H9 (cell line): Measurements from ENCODE around the gene CHN2. TPM values are rescaled to one million over a fixed set of nuclear protein-coding genes. Genes with fewer than 3 reads are reported as not detected.

ENCODE experiments used
- DNase-seq: peaks from one replicate; pipeline ENCODE4 v3.0.0-alpha.2; 2017
- H2AFZ ChIP-seq: one replicate; pipeline ENCODE4 v1.6.1; 2013; ENCODE audit warnings: mild to moderate bottlenecking, low read length, control low read depth, moderate library complexity
- H2AK5ac ChIP-seq: 2 replicates; pipeline ENCODE4 v1.6.1; 2013; ENCODE audit warnings: low read length, control low read depth, mixed read lengths; ENCODE audit not compliant: insufficient read length
- H2BK120ac ChIP-seq: one replicate; pipeline ENCODE4 v1.6.1; 2013; ENCODE audit warnings: low read depth, mild to moderate bottlenecking, low read length, control low read depth, inconsistent platforms; ENCODE audit not compliant: poor library complexity, severe bottlenecking
- H2BK12ac ChIP-seq: 2 replicates; pipeline ENCODE4 v1.6.1; 2013; ENCODE audit warnings: low read length, control low read depth, mixed read lengths, low read depth; ENCODE audit not compliant: insufficient read length
- H2BK15ac ChIP-seq: 2 replicates; pipeline ENCODE4 v1.6.1; 2013; ENCODE audit warnings: low read depth, low read length, control low read depth
- H2BK20ac ChIP-seq: one replicate; pipeline ENCODE4 v1.6.1; 2013; ENCODE audit warnings: low read depth, mild to moderate bottlenecking, low read length, control low read depth, inconsistent platforms; ENCODE audit not compliant: poor library complexity, severe bottlenecking
- H2BK5ac ChIP-seq: 2 replicates; pipeline ENCODE4 v1.6.1; 2013; ENCODE audit warnings: low read length, control low read depth, mixed read lengths; ENCODE audit not compliant: insufficient read length
- H3K14ac ChIP-seq: 2 replicates; pipeline ENCODE4 v1.6.1; 2013; ENCODE audit warnings: low read length, control low read depth; ENCODE audit not compliant: insufficient read depth
- H3K18ac ChIP-seq: 2 replicates; pipeline ENCODE4 v1.6.1; 2013; ENCODE audit warnings: low read depth, mild to moderate bottlenecking, mixed read lengths, low read length, control low read depth; ENCODE audit not compliant: insufficient read length
- H3K23ac ChIP-seq: 2 replicates; pipeline ENCODE4 v1.6.1; 2013; ENCODE audit warnings: low read length, control low read depth, mixed read lengths, low read depth; ENCODE audit not compliant: insufficient read length
- H3K23me2 ChIP-seq: 2 replicates; pipeline ENCODE4 v1.6.1; 2013; ENCODE audit warnings: low read depth, mild to moderate bottlenecking, mixed read lengths, low read length, control low read depth; ENCODE audit not compliant: insufficient read length, poor library complexity, severe bottlenecking
- H3K27ac ChIP-seq: 2 replicates; pipeline ENCODE4 v1.5.1; 2013; ENCODE audit warnings: low read length, control low read depth, mixed read lengths, low read depth; ENCODE audit not compliant: insufficient read length
- H3K27me3 ChIP-seq: 2 replicates; pipeline ENCODE4 v1.6.1; 2013; ENCODE audit warnings: low read length, control low read depth, inconsistent platforms; ENCODE audit not compliant: insufficient read depth
- H3K4ac ChIP-seq: 2 replicates; pipeline ENCODE4 v1.6.1; 2013; ENCODE audit warnings: low read depth, mild to moderate bottlenecking, control low read depth, inconsistent platforms, low read length, moderate library complexity
- H3K4me1 ChIP-seq: 2 replicates; pipeline ENCODE4 v1.6.1; 2013; ENCODE audit warnings: low read length, control low read depth, inconsistent platforms; ENCODE audit not compliant: insufficient read depth
- H3K4me2 ChIP-seq: 2 replicates; pipeline ENCODE4 v1.6.1; 2013; ENCODE audit warnings: low read length, control low read depth, mixed read lengths; ENCODE audit not compliant: insufficient read length, insufficient read depth
- H3K56ac ChIP-seq: 2 replicates; pipeline ENCODE4 v1.6.1; 2013; ENCODE audit warnings: low read depth, mild to moderate bottlenecking, mixed read lengths, low read length, control low read depth; ENCODE audit not compliant: insufficient read length
- H3K79me1 ChIP-seq: 2 replicates; pipeline ENCODE4 v1.6.1; 2013; ENCODE audit warnings: low read depth, mild to moderate bottlenecking, moderate library complexity, low read length, control low read depth, inconsistent platforms; ENCODE audit not compliant: insufficient read depth, poor library complexity, severe bottlenecking
- H3K79me2 ChIP-seq: 2 replicates; pipeline ENCODE4 v1.6.1; 2013; ENCODE audit warnings: low read length, control low read depth, inconsistent platforms; ENCODE audit not compliant: insufficient read depth
- H3K9ac ChIP-seq: 2 replicates; pipeline ENCODE4 v1.6.1; 2013; ENCODE audit warnings: low read length, control low read depth, mixed read lengths; ENCODE audit not compliant: insufficient read length; ENCODE audit errors: extremely low read depth
- H3K9me3 ChIP-seq: one replicate; pipeline ENCODE4 v1.6.1; 2013; ENCODE audit warnings: low read depth, low read length, inconsistent platforms; ENCODE audit not compliant: control insufficient read depth
- H3T11ph ChIP-seq: one replicate; pipeline ENCODE4 v1.6.1; 2013; ENCODE audit warnings: mild to moderate bottlenecking, low read length, control low read depth, inconsistent platforms
- H4K20me1 ChIP-seq: one replicate; pipeline ENCODE4 v1.6.1; 2013; ENCODE audit not compliant: control insufficient read depth, insufficient read length, insufficient read depth
- H4K5ac ChIP-seq: 2 replicates; pipeline ENCODE4 v1.6.1; 2013; ENCODE audit warnings: low read depth, mild to moderate bottlenecking, mixed read lengths, low read length, control low read depth; ENCODE audit not compliant: insufficient read length
- H4K8ac ChIP-seq: replicated peaks from 2 replicates; pipeline ENCODE4 v1.6.1; 2013; ENCODE audit warnings: low read length, control low read depth, mixed read lengths, low read depth; ENCODE audit not compliant: insufficient read length
- H4K91ac ChIP-seq: 2 replicates; pipeline ENCODE4 v1.6.1; 2013; ENCODE audit warnings: low read depth, mild to moderate bottlenecking, moderate library complexity, mixed read lengths, low read length, control low read depth; ENCODE audit not compliant: insufficient read length
- H3K27ac Mint-ChIP-seq, 3 experiments: 2 replicates in 2 of 3; 3 replicates in 1 of 3; pipeline ENCODE4 v1.8.0; 2020 to 2021; ENCODE audit warnings: mixed read lengths in 3 of 3, mild to moderate bottlenecking in 1 of 3, moderate library complexity in 1 of 3
- H3K27me3 Mint-ChIP-seq: 2 replicates; pipeline ENCODE4 v1.8.0; 2021; ENCODE audit warnings: low read depth, mild to moderate bottlenecking, moderate library complexity, mixed read lengths
- H3K36me3 Mint-ChIP-seq, 3 experiments: 2 replicates in 2 of 3; 3 replicates in 1 of 3; pipeline ENCODE4 v1.8.0; 2020 to 2021; ENCODE audit warnings: low read depth in 3 of 3, mixed read lengths in 3 of 3; ENCODE audit not compliant: insufficient read depth in 1 of 3
- H3K4me1 Mint-ChIP-seq, 2 experiments: 2 replicates each; pipeline ENCODE4 v1.8.0; 2020; ENCODE audit warnings: mixed read lengths in 2 of 2
- H3K4me3 Mint-ChIP-seq, 2 experiments: 2 replicates in 1 of 2; 3 replicates in 1 of 2; pipeline ENCODE4 v1.8.0; 2020 to 2021; ENCODE audit warnings: mild to moderate bottlenecking in 2 of 2, mixed read lengths in 2 of 2, moderate library complexity in 1 of 2
- H3K9me3 Mint-ChIP-seq, 2 experiments: 2 replicates in 1 of 2; 3 replicates in 1 of 2; pipeline ENCODE4 v1.8.0; 2020; ENCODE audit warnings: mild to moderate bottlenecking in 2 of 2, mixed read lengths in 2 of 2, moderate library complexity in 1 of 2
- CTCF ChIP-seq: fragments of 200-600 bp; sonication (generic); conservative IDR thresholded peaks from 3 replicates; pipeline ENCODE4 v1.8.0; 2021; ENCODE audit warnings: antibody characterized with exemption, mild to moderate bottlenecking
- WGBS: extraction: QIAGEN DNeasy Blood & Tissue Kit; methylation state at CpG from one replicate; pipeline ENCODE4 v1.1.7; 2013; ENCODE audit warnings: missing lambda C conversion rate, low lambda C conversion rate, mixed read lengths; ENCODE audit not compliant: insufficient read length; ENCODE audit errors: extremely low coverage; 5-methylcytosine and 5-hydroxymethylcytosine counted together
- total RNA-seq: library from RNA; stranded (reverse); gene quantifications from 2 replicates; pipeline ENCODE4 v1.2.1, GENCODE V29; 2021

CHN2 gene
- total RNA-seq, 1 experiment from 2014 or later = 3.3 TPM

- Histone ChIP-seq H2AFZ (no peak overlapping the region), H3K4me2 (no peak overlapping the region), H3K18ac (no peak overlapping the region), H3K79me1 (no peaks in the 10 kb centered on the region), H2BK20ac (no peak overlapping the region), H4K91ac (no peak overlapping the region), H3K9ac (no peak overlapping the region), H3K14ac (no peak overlapping the region), H3K9me3 (no peaks in the 10 kb centered on the region), H4K5ac (no peak overlapping the region), H4K8ac (no peak overlapping the region), H3K56ac (no peak overlapping the region), H2BK120ac (no peak overlapping the region), H2BK15ac (no peak overlapping the region), H3K27me3 (no peaks in the 10 kb centered on the region), H2BK12ac (no peak overlapping the region), H3K4me1 (peaks cover 12% of the 10 kb centered on the region; the same call in 1 of the 2 replicates), H3K23ac (no peak overlapping the region), H3K79me2 (no peaks in the 10 kb centered on the region), H3K23me2 (no peaks in the 10 kb centered on the region), H2AK5ac (no peak overlapping the region), H3K4ac (no peak overlapping the region), H2BK5ac (no peak overlapping the region), H3K27ac (no peak overlapping the region), H4K20me1 (no peaks in the 10 kb centered on the region), H3T11ph (no peak overlapping the region)
- no peak for DNase-seq
- Mint-ChIP-seq H3K4me3 (no peak overlapping the region), H3K4me1 (peaks cover 40 to 41% of the 10 kb centered on the region in 2 experiments), H3K27me3 (no peaks in the 10 kb centered on the region), H3K27ac (no peak overlapping the region), H3K36me3 (no peaks in the 10 kb centered on the region; a peak in 1 of 7 replicates), H3K9me3 (no peaks in the 10 kb centered on the region)
- no peak for TF ChIP-seq CTCF
- no CpG with 5 or more reads among the region's 3 CpGs for WGBS
These were observed 127.6 kb downstream of the CHN2 start for GRCh38 chr7:29322023-29322712.
